Tibial nerve (tissue), 4 donors: ENCODE measurements around the gene DNTT.

Experiments
- CTCF ChIP-seq, 5 experiments: fragments of 200-600 bp in 3 of 5; fragments of 450-650 bp in 2 of 5; sonication (generic) in 3 of 5; IDR thresholded peaks; one replicate each; pipeline ENCODE4 v1.5.1; 2016 to 2019; ENCODE audit warnings: antibody characterized with exemption in 5 of 5, mild to moderate bottlenecking in 3 of 5, moderate library complexity in 2 of 5
- EP300 ChIP-seq, 2 donors: sonication (generic); formaldehyde crosslinking; IDR thresholded peaks; one replicate each; pipeline ENCODE4 v1.6.1; 2017; ENCODE audit warnings: antibody characterized with exemption in 2 of 2, mild to moderate bottlenecking in 1 of 2

- TF ChIP-seq CTCF (IDR thresholded peaks at IDR 0.05) (no peak), EP300 (IDR thresholded peaks at IDR 0.05) (no peak)
Observed at GRCh38 chr10:96367470-96367869, 63.2 kb downstream of the DNTT start.
